Fibroblast of pulmonary artery (primary cell): ENCODE results near the gene TUSC2.
A peak's percentile ranks its signal among the peaks of the same experiment; 100 is the strongest.

Experiments
- DNase-seq: peaks from one replicate; pipeline ENCODE4 v3.0.0-alpha.2; 2010; ENCODE audit warnings: low read depth
- H3K4me3 ChIP-seq: replicated peaks from 2 replicates; pipeline ENCODE4 v1.5.1; 2011; ENCODE audit warnings: low read depth, mild to moderate bottlenecking, control low read depth, low read length, moderate library complexity
- TF ChIP-seq, protein P1 (sequence below): IDR thresholded peaks from 2 replicates; pipeline ENCODE4 v1.5.1; 2011; ENCODE audit warnings: mild to moderate bottlenecking, control low read depth, low read length, inconsistent platforms; ENCODE audit errors: missing control alignments

TUSC2 gene

DNA sequence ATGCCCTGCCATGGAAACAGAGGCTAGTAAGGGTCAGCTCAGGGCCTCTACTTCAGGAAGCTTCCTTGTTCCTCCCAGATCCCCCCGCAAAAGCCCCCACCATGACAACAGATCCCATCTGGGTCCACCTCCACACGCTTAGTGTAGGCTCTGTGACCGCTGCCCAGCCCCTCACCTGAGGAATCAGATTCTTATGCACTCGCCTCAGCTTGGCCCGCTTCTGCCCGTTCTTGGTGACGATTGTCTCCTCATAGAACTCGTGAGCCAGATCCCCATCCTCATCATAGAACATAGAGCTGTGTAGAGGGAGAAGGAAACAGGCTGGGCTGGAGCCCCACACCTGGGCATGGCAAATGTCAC, 1.9 kb downstream of the TUSC2 start:
- H3K4me3 ChIP-seq, result no peak overlapping the region
- TF ChIP-seq, protein P1, sequence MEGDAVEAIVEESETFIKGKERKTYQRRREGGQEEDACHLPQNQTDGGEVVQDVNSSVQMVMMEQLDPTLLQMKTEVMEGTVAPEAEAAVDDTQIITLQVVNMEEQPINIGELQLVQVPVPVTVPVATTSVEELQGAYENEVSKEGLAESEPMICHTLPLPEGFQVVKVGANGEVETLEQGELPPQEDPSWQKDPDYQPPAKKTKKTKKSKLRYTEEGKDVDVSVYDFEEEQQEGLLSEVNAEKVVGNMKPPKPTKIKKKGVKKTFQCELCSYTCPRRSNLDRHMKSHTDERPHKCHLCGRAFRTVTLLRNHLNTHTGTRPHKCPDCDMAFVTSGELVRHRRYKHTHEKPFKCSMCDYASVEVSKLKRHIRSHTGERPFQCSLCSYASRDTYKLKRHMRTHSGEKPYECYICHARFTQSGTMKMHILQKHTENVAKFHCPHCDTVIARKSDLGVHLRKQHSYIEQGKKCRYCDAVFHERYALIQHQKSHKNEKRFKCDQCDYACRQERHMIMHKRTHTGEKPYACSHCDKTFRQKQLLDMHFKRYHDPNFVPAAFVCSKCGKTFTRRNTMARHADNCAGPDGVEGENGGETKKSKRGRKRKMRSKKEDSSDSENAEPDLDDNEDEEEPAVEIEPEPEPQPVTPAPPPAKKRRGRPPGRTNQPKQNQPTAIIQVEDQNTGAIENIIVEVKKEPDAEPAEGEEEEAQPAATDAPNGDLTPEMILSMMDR, result no peak
- no peak for DNase-seq

DNA sequence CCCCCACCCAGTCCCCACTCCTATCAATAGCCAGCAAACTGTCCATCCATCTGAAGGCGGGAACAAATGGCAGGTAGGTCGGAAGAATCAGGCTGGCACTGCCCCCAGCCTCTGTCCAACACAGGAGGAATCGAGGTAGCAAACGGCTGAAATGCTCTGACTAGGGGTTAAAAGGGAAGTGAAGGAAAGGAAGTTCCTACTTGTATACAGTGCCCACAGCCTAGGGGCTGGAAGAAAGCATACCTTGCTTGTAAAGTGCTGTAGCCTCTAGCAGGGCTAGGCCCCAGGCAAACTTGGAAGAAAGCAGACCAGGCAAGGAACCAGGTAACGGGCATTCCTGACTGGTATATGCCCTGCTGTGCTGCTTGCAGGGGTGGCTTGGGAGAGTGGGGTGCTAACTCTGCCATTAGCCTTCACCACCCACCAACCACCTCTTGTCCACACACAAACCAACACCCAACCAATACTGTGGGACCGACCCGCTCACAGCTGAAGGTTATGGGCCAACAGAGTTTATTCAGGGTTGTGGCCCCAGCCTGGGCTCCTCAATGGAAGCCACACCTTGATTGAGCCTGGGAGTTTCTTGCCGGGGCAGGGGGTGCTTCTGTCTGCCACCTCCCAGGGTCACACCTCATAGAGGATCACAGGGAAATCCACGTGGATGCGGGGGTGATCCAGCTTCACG, 2.4 kb downstream of the TUSC2 start:
- DNase-seq, result no peak
- no peak overlapping the region for H3K4me3 ChIP-seq
- TF ChIP-seq, protein P1, result no peak

DNA sequence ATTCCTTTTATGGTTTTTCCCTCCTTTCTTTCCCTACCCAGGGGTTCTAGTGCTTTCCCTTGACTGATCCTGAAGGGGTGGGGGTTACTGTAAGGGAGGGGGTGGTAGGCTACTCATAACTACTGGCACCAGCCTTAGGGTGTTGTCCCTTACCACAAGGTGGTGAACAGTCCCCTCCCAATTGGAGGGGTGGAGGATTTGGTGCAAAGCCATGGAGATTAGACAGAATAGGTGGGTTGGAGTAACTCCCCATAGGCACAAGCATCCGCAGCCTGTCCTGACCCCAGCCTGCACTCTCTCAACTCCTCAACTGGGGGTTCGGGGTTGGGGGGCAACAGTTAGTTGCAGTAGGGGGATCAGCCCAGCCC, 2.9 kb downstream of the TUSC2 start:
- H3K4me3 ChIP-seq, result no peak overlapping the region
- no peak for DNase-seq
- TF ChIP-seq, protein P1, result no peak

DNA sequence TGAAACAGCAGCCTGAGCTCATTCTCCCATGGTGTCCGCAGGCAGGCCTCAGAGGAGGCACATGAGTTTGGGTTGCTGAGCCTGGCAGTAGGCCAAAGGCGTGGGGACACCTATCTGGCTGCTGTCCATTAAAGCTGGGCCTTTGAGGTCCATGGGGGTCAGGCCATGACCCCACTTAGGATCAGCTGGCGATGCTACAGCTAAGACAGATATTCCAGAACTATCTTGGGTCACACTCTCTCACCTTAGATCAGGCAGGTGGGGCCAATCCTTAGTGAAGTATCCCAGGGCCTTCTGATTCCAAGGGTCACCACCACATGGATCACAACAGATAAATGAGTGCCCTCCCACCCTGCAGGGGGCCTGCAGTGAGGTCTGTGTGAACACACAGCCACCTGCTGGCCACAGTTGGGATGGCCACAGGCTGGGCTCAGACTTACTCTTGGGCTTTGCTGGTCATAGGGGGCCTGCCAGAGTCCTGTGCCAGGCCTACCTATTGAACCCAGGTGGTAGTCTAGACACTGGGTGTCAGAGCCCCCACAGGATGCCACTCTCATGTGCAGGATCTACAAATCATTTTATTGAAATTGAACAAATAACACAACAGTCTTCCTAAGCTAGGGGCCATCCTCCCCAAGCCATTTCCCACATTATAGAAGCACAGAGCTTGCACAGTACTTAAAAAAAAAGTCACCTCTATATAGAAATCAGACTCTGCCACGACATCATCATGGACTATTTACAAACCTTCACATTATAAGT, 3.5 kb downstream of the TUSC2 start:
- TF ChIP-seq, protein P1, result peak; percentile 89
- no peak overlapping the region for H3K4me3 ChIP-seq
- DNase-seq, result peak; percentile 73

DNA sequence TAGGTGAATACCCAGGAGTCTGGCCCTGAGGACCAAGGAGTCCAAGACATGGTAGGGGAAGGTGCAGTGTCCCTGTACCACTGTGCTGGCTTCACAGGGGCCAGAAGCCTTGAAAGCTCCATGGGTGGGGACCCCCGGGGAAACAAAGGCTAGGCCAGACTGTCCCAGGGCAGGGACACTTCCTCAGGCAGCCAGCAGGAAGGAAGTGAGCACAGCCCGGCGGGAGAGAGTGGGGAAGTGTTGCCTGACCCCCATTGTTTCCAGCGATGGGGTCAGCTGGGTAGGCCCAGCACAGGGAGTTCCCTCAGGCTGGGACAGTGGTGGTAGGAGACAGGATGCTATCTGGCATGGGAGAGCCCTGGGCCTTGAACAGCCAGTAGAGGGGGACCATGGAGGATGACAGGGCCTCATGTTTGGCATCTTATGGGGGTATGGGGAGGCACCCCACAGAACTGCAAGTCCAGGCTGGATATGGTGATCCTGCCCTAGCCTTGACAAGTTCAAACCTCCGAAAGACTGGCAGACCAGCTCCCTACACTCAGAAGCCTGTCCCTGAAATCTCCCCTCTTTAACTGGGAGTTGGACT, 4.3 kb downstream of the TUSC2 start:
- TF ChIP-seq, protein P1, result no peak
- no peak for DNase-seq
- no peak overlapping the region for H3K4me3 ChIP-seq

DNA sequence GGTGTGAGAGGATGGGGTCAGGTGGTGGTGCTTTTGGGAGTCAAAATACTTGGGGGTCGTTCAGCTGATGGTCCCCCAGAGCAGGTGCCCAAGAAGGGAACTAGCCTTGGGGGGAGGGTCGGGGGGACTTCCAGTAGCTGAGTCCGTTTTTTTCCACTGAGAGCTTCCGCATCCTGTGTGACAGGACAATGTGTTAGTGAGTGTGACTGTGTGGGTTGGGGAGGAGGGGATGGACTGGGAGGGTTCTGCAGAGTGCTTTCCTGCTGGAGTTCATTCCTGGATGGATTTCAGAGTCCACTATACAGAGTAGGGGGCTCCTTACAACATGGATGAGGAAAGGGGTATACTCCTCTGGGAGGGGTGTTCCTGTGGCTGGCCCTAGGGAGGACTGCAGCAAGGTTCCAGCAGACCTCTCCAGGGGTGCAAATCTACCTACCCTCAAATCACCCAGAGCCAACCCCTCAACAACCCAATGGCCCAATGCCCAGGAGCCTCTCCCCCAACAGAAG, 4.9 kb downstream of the TUSC2 start:
- DNase-seq, result no peak
- TF ChIP-seq, protein P1, result no peak
- peak overlapping the region; percentile 79 for H3K4me3 ChIP-seq
